SJCRH30 (cell line): ENCODE data around the gene RPTOR. TPM values are rescaled to one million over a fixed set of nuclear protein-coding genes. Genes with fewer than 3 reads are reported as not detected.
"Not testable (repeated sequence)": the region's sequence is repeated elsewhere in the genome, so short reads cannot be mapped to it uniquely, and the experiment has no call there.

ENCODE experiments used
- DNase-seq, 2 experiments: peaks; one replicate each; pipeline ENCODE4 v3.0.0-alpha.2; 2015 to 2020
- H3K27ac ChIP-seq: fragments of 250-450 bp; sonication (Bioruptor Pico); 2 replicates; pipeline ENCODE4 v1.5.1; 2020; ENCODE audit warnings: mild to moderate bottlenecking, moderate library complexity
- H3K27me3 ChIP-seq: fragments of 250-450 bp; sonication (Bioruptor Pico); 2 replicates; pipeline ENCODE4 v1.5.1; 2020; ENCODE audit warnings: mild to moderate bottlenecking, moderate library complexity
- H3K36me3 ChIP-seq: fragments of 250-450 bp; sonication (Bioruptor Pico); 2 replicates; pipeline ENCODE4 v1.5.1; 2020; ENCODE audit warnings: mild to moderate bottlenecking, moderate library complexity
- H3K4me1 ChIP-seq: fragments of 250-450 bp; sonication (Bioruptor Pico); 2 replicates; pipeline ENCODE4 v1.5.1; 2020; ENCODE audit warnings: mild to moderate bottlenecking, moderate library complexity
- H3K4me3 ChIP-seq: fragments of 250-450 bp; sonication (Bioruptor Pico); 2 replicates; pipeline ENCODE4 v1.5.1; 2020; ENCODE audit warnings: mild to moderate bottlenecking, moderate library complexity
- H3K9me3 ChIP-seq: fragments of 250-450 bp; sonication (Bioruptor Pico); replicated peaks from 2 replicates; pipeline ENCODE4 v1.5.1; 2020; ENCODE audit warnings: mild to moderate bottlenecking, moderate library complexity
- total RNA-seq: library from RNA; depleted of rRNA; stranded (reverse); fragments of >200 nt; shearing (Covaris generic); gene quantifications from 2 replicates; pipeline ENCODE4 v1.2.3, GENCODE V29; 2014

The RPTOR gene
- total RNA-seq, 1 experiment from 2014 or later, result 43.6 TPM

GRCh38 chr17:80803451-80804428 lies 259.1 kb downstream of the RPTOR start:
- H3K4me1 ChIP-seq, result peaks cover 16% of the 10 kb centered on the region
- no peaks in the 10 kb centered on the region for H3K27me3 ChIP-seq
- no peak overlapping the region for H3K27ac ChIP-seq
- no peak for DNase-seq
- H3K4me3 ChIP-seq, result no peak overlapping the region
- peaks cover 4% of the 10 kb centered on the region; the same call in 1 of the 2 replicates for H3K36me3 ChIP-seq
- H3K9me3 ChIP-seq, result peaks cover 22% of the 10 kb centered on the region

DNA sequence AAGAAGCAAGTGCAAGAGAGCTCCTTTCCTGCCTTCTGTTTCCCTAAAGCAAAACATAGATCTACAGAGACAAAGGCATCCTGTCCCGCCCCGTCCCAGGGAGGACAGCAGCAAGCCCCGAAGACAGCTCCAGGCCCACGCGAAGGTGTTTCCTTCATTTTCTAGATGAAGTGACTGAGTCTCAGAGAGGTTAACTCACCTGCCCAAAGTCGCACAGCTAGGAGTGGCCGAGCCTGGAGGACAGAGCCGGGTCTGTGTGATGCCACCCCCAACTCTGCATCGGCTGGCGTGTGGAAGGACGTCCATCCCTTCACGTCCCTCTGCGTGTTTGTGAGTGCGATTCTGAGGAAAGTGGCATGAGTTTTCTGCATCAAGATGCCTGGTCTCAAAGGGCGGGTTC lies 259.8 kb downstream of the RPTOR start:
- peaks cover 4% of the 10 kb centered on the region; the same call in 1 of the 2 replicates for H3K36me3 ChIP-seq
- H3K4me1 ChIP-seq, result peaks cover 16% of the 10 kb centered on the region
- peaks cover 25% of the 10 kb centered on the region for H3K9me3 ChIP-seq
- no peaks in the 10 kb centered on the region for H3K27me3 ChIP-seq
- H3K27ac ChIP-seq, result no peak overlapping the region
- H3K4me3 ChIP-seq, result no peak overlapping the region
- no peak for DNase-seq

DNA sequence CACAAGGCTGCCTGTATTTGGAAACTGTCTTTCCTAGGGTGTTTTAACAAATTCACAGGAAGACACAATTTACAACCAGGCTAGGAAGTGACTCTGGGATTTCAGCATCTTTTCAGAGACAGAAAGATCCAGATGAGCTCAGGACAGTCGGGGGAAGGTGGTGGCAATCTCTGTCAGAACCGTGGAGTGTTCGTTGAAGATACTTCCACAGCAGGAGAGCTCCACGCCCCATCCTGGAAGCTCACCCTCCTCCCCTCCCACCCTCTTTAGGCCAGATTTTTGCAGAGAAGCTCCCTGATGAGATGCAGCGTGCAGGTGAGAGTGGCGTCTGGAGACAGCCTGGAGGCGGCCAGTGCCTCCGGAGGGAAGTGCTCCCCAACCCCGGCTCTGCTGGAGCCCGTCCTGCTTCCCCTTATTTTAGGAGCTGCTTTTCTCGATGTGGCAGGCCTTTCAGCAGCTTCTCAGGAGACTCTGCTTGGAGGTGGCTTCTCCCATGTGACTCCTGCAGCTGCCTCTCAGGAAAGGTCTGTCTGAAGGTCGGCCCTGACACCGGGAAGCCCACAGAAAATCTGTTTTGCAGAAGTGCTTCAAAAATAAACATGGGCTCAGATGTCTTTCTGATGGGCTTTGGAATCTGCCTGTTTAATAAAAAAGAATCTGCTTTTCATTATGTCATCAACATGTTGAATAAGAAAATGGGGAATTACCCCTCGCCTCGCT lies 260.6 kb downstream of the RPTOR start:
- H3K36me3 ChIP-seq, result peaks cover 4% of the 10 kb centered on the region; the same call in 1 of the 2 replicates
- peaks cover 29% of the 10 kb centered on the region for H3K9me3 ChIP-seq
- H3K4me1 ChIP-seq, result peaks cover 19% of the 10 kb centered on the region
- peak; percentile 62 to 65 for DNase-seq
- no peaks in the 10 kb centered on the region for H3K27me3 ChIP-seq
- H3K27ac ChIP-seq, result no peak overlapping the region
- H3K4me3 ChIP-seq, result no peak overlapping the region

DNA sequence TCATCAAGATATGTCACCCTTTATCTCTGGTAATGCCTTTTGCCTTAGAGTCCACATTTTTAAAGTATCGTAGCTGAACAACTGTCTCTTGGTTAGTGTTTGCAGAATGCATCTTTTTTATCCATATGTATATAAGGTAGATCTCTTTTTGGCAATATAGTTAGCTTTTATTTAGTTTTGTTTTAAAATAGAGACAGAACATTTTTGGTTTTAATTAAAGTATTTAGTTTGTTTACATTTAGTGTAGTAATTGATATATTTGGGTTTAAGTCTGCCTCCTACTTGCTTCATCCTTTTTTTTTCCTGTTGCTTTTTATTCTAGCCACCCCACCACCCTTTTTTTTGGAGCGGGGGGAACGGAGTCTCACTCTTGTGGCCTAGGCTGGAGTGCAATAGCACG lies 262.4 kb downstream of the RPTOR start:
- Histone ChIP-seq H3K27ac (no peak overlapping the region), H3K4me1 (peaks cover 31% of the 10 kb centered on the region), H3K4me3 (no peak overlapping the region), H3K9me3 (peaks cover 32% of the 10 kb centered on the region), H3K27me3 (no peaks in the 10 kb centered on the region), H3K36me3 (peaks cover 4% of the 10 kb centered on the region; the same call in 1 of the 2 replicates)
- no peak for DNase-seq

DNA sequence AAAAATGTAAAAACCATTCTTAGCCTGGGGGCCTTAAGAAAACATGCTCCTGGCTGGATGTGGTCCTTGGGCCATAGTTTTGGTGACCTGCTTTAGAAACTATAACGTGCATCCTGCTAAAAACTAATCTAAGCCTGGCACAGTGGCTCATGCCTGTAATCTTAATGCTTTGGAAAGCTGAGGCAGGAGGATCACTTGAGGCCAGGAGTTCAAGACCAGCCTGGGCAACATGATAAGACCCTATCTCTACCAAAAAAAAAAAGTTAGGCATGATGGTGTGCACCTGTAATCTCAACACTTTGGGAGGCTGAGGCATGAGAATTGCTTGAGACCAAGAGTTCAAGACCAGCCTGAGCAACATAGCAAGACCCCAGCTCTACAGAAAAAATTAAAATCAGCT lies 263.2 kb downstream of the RPTOR start:
- Histone ChIP-seq H3K9me3 (peaks cover 32% of the 10 kb centered on the region), H3K27ac (no peak overlapping the region), H3K36me3 (peaks cover 4% of the 10 kb centered on the region; the same call in 1 of the 2 replicates), H3K27me3 (no peaks in the 10 kb centered on the region), H3K4me1 (peaks cover 31% of the 10 kb centered on the region), H3K4me3 (no peak overlapping the region)
- DNase-seq, result no peak

GRCh38 chr17:80811181-80812105 lies 266.8 kb downstream of the RPTOR start:
- Histone ChIP-seq H3K9me3 (peaks cover 24% of the 10 kb centered on the region), H3K4me1 (peaks cover 15% of the 10 kb centered on the region; the same call in 1 of the 2 replicates), H3K4me3 (no peak overlapping the region), H3K27ac (peak overlapping the region; percentile 47), H3K27me3 (no peaks in the 10 kb centered on the region), H3K36me3 (peaks cover 4% of the 10 kb centered on the region; the same call in 1 of the 2 replicates)
- peak; percentile 80 to 89 for DNase-seq

GRCh38 chr17:80812362-80813088 lies 267.9 kb downstream of the RPTOR start:
- H3K4me1 ChIP-seq, result peaks cover 15% of the 10 kb centered on the region; the same call in 1 of the 2 replicates
- H3K36me3 ChIP-seq, result no peaks in the 10 kb centered on the region
- no peak overlapping the region for H3K27ac ChIP-seq
- no peaks in the 10 kb centered on the region for H3K27me3 ChIP-seq
- no peak for DNase-seq
- H3K4me3 ChIP-seq, result no peak overlapping the region
- peaks cover 15% of the 10 kb centered on the region for H3K9me3 ChIP-seq

GRCh38 chr17:80813318-80813717 lies 268.7 kb downstream of the RPTOR start:
- Histone ChIP-seq H3K27me3 (no peaks in the 10 kb centered on the region), H3K36me3 (no peaks in the 10 kb centered on the region), H3K4me3 (no peak overlapping the region), H3K4me1 (peaks cover 15% of the 10 kb centered on the region; the same call in 1 of the 2 replicates), H3K27ac (no peak overlapping the region), H3K9me3 (peaks cover 10% of the 10 kb centered on the region; the same call in 1 of the 2 replicates)
- no peak for DNase-seq

DNA sequence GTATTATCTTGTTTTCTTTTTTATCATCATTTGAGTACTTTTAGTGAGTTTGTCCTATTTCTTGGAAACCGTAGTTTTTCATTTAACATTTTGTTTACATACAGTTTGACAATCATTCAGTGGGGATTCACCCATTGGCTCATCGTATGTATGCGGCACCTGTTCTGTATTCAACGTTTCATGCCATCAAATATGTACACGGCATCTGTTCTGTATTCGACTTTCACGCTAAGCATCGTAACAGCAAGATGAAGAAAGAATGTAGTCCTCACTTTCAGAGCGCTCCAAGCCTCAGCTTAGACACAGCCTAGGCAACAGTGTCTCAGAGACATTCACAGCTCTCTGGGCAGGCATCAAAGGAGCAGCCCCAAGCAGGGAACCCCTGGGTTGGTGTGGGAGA lies 269.9 kb downstream of the RPTOR start:
- Histone ChIP-seq H3K4me3 (no peak overlapping the region), H3K27me3 (no peaks in the 10 kb centered on the region), H3K9me3 (peaks cover 7% of the 10 kb centered on the region; the same call in 1 of the 2 replicates), H3K36me3 (no peaks in the 10 kb centered on the region), H3K4me1 (peaks cover 15% of the 10 kb centered on the region; the same call in 1 of the 2 replicates), H3K27ac (no peak overlapping the region)
- no peak for DNase-seq

DNA sequence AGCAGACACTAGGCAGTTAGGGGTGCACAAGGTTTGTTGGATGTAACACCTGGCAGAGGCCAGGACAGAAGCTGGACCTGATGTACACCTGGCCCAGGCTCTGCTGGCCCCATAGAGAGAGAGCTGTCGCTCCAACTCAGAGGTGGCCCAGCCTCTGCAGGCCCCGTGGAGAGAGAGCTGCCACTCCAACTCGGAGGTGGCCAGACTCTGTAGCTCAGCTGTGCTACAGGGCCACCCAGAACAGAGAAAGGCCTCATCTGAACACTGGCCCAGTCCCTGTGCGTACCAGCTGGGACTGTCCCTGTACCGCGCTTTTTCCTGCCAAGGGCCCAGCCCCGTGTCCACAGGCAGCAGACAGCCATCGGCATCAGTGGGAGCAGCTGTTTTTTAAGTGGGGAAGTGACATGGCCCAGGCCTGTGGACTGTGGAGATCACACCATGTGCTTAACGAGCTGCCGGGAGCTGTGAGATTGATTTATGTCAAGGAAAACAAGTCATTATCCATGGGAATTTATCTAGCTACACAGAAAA lies 270.6 kb downstream of the RPTOR start:
- DNase-seq, result no peak

GRCh38 chr17:80815718-80816117 lies 271.1 kb downstream of the RPTOR start:
- H3K9me3 ChIP-seq, DNase-seq, H3K4me3 ChIP-seq, H3K36me3 ChIP-seq, H3K4me1 ChIP-seq, H3K27me3 ChIP-seq, H3K27ac ChIP-seq: not testable (repeated sequence)

More for the DNA sequence above, 270.6 kb downstream of the RPTOR start:
- Histone ChIP-seq H3K9me3 (0 out of 2 replicates have a peak, but pooled peaks cover 3% of the 10 kb centered on the region), H3K4me3 (no peak overlapping the region), H3K36me3 (no peaks in the 10 kb centered on the region), H3K4me1 (peaks cover 12% of the 10 kb centered on the region; the same call in 1 of the 2 replicates), H3K27me3 (no peaks in the 10 kb centered on the region), H3K27ac (no peak overlapping the region)

- no peaks in the 10 kb centered on the region for H3K9me3 ChIP-seq
- 0 out of 2 replicates have a peak, but pooled peaks cover 3% of the 10 kb centered on the region for H3K36me3 ChIP-seq
- no peaks in the 10 kb centered on the region for H3K4me1 ChIP-seq
- H3K27me3 ChIP-seq, result no peaks in the 10 kb centered on the region
- H3K27ac ChIP-seq, result no peak overlapping the region
- H3K4me3 ChIP-seq, result no peak overlapping the region
- DNase-seq, result no peak
These were observed 271.8 kb downstream of the RPTOR start for GRCh38 chr17:80816241-80817103.
